GM18873 (cell line): Measurements from ENCODE around the gene HSBP1.
A peak's percentile ranks its signal among the peaks of the same experiment; 100 is the strongest.

Experiments used
- ATAC-seq: cut with Tn5 transposase; IDR thresholded peaks from one replicate; pipeline ENCODE4 v1.9.1; 2021; ENCODE audit warnings: mild to moderate bottlenecking, moderate library complexity, moderate number of reproducible peaks; ENCODE audit not compliant: unreplicated experiment, low FRiP score

The HSBP1 gene

DNA sequence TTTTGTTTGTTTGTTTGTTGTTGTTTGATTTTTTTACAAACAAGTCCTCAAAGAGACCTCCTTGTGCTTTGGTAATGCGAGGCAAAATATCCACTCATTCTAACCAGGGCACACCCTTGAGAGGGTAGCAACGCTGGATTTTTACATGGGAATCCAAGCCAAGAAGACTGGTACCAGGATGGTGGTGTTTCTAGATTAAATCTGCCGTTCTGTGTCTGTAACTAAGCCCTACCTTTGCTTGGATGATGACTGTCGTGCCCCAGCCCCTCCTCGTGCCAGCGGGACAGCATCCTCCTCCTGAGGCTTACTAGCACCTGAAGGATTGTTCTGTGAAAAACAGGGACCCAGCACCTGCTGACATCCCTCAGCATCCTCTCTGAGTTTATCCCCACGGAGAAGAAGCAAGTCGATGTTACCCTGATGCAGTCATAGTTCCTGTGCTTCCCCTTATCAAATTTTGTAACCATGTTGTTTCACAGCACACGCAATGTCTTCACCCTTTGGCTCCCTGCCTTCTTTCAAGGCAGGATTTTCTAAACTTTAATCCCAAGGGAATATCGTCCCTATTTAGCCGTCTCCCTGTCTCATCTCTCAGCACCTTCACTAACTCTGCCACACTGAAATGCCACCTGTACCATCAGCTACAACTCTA lies 5.1 kb upstream of the HSBP1 start:
- no peak for ATAC-seq

DNA sequence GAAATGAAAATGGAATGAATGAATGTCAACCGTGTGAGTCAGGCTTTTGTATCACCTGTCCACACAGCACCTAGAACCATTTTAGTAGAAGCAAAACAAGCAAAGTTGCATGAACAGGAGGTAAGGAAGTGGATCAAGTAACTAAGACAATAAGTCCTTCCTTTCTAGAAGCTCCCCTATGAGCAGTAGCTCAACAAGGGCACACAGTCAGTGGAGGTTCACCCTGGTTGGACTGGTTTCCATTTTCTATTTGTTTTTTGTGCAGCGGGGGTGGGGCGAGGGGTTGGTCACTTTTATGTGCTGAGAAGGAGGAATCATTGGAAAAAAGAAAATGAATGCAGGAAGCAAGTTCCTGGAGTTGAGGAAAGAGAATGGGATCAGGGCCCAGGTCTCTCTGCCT lies 4.0 kb upstream of the HSBP1 start:
- ATAC-seq, result no peak

DNA sequence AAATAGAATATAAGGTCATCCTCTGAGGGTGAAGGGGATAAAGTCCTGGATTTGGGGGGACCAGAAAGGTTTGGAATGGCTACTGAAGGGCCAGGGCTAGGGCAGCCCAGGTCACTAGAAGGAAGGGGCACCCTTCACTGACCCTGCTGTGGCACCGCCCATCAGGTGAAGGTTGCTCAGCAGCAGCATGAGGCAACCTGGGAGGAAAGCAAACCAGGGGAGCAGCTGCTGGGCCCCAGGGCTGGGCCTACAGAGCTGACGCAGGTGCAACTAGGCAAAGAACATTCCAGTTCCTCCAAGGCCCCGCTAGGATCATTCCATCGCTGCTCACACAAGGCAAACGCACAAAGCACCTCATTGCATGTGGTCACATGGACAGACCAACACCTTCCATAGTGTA lies 3.4 kb upstream of the HSBP1 start:
- ATAC-seq, result no peak

GRCh38 chr16:83806036-83806435 lies 1.7 kb upstream of the HSBP1 start:
- ATAC-seq, result no peak

DNA sequence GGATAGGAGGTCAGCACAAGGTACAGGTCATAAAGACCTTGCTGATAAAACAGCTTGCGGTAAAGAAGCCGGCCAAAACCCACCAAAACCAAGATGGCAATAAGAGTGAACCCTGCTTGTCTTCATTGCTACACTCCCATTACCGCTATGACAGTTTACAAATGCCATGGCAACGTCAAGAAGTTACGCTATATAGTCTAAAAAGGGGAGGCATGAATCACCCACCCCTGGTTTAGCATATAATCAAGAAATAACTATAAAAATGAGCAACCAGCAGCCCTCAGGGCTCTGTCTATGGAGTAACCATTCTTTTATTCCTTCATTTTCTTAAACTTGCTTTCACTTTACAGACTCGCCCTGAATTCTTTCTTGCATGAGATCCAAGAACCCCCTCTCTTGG lies 1.0 kb upstream of the HSBP1 start:
- ATAC-seq, result no peak

GRCh38 chr16:83807327-83807709 lies 460 bp upstream of the HSBP1 start:
- ATAC-seq, result no peak

DNA sequence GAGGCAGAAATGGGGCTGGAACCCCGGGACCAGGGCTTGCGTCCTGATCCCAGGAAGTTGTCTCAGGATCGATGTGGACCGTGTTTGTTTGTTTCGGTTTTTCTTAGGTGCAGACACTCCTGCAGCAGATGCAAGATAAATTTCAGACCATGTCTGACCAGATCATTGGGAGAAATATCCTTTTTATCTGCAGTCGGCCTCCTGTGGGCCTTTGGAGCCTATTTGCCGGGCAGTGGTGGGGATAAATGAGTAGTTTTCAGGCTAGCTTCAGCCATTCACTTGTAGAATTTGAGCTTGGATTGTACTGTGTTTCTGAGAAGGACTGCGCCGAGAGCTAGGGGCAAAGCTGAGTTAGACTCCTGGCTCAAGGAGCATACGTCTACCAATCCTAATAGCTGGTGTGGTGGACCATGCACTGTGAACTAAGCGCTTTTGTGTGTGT lies 816 bp downstream of the HSBP1 start:
- ATAC-seq, result peak; percentile 2

GRCh38 chr16:83809092-83809491 lies 1.3 kb downstream of the HSBP1 start:
- no peak for ATAC-seq

DNA sequence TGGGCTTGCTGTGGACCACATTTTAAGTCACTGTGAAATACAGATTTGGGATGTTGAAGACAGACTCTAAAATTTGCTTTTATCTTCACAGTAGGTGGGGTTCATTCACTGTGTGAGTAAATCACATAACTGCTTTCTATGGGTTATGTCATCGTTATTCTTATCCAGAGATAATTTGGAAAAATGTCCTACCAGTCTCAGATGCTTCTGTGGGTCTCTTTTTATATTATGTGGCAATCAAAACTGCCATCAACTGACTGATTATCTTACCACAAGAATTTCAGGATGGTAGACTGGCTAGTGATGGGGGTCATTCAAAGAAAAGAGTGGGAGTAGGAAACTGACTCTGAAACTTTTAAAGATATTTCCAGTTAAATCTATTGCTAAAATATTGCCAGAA lies 3.1 kb downstream of the HSBP1 start:
- no peak for ATAC-seq

GRCh38 chr16:83813823-83814658 lies 6.3 kb downstream of the HSBP1 start:
- ATAC-seq, result no peak

- no peak for ATAC-seq
These were observed 6.8 kb downstream of the HSBP1 start for GRCh38 chr16:83814659-83814985.

DNA sequence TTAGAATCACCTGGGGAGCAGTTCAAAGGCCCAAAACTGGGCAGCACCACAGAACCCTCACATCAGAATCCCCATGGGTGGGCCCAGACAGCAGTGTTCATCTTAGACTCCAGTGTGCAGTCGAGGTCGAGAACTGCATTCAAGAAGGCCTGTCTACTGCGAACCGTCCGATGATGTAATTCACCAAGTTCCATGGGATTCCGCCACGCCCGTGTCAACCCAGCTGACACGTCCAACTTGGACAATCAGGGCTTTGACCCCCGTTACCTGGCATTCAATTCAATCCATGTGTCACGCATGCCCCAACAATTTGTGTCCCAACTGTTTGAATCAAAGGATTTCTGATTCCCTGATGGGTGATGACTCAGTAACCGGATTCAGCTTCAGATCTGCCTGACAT lies 9.2 kb downstream of the HSBP1 start:
- ATAC-seq, result no peak

- ATAC-seq, result no peak
These were observed 10.5 kb downstream of the HSBP1 start for GRCh38 chr16:83818276-83818675.

DNA sequence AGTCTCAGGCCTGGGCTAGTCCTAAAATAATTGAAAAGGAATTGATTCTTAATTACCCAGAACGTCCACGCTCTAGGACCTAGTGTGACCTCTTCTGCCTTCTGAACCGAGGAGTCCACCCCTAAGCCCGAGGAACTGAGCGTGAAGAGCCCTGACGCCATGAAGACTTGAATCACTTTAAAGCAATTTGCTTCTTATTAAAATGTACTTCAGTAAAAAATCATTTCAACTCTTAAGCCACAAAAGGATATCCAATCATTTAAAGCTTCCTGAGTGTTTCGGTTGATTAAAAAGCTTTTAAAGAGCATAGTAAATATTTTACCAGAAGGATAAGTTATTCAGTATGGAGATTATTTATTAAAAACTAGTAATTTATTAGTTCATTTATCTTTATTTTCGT lies 11.6 kb downstream of the HSBP1 start:
- no peak for ATAC-seq

DNA sequence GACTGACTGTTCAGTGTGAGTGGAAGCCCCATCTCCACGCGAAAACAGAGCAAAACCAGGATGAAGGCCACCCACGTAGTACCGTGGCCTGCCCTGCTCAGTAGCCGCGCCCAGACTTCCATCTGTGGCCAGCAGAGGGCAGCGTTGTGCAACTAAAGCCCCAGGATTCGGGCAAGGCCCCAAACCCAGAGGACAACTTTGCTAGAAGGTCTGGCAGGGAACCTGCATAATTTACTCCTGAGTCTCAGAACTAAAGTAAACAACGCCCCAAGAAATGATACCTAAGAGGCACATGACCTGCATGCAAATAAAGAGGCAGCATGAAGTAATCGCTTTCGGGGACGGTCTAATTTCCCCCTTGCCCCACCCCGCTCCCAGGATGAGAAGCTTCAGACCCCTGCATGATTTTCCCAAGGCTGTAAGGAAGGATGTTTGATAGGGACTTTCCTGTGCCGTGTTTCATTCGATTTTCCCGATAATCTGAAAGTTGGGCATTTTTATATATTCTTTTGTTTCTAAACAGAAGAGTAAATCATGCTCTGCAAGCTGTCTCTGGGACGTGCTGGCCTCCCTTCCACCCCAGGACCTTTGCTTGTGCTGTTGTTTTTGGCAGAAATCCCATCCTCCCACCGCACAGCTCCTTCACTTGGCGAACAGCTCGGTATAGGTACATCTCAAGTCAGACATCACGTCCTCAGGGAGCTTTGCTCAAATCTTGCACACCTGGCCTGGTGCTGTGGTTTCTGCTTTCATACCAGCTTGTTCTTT lies 18.6 kb downstream of the HSBP1 start:
- peak; percentile 67 for ATAC-seq

GRCh38 chr16:83830091-83830768 lies 22.5 kb downstream of the HSBP1 start:
- ATAC-seq, result no peak

DNA sequence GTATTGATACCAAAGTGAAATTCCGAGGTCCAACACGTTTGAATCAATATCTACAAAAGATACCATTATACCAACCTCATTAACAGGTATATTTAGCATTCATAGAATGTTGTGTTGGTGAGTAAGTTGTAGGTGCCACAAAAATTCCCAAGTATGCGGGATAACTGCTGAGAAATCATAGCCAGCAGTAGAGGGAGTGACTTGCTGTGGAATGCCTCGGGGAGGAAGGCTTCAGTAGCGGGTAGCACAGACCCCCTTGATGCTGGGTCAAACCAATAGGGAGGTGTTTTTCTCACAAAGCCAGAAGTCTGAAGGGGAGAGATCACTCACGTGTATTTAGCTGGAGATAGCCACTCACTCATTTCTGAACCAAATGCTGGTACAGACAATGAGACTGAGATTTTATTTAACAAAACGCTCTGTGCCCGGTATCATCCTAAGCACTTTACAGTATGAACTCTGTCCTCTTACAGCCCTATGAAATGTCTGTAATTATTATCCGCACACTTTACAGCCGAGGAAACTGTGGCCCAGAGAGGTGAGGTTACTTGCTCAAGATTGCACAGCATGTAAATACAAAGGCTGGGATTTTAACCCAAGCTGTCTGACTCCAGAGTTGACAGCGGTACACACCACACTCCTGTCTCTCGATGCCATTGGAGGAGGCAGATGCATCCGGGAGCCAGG lies 23.1 kb downstream of the HSBP1 start:
- no peak for ATAC-seq

- no peak for ATAC-seq
These were observed 23.7 kb downstream of the HSBP1 start for GRCh38 chr16:83831456-83831987.

DNA sequence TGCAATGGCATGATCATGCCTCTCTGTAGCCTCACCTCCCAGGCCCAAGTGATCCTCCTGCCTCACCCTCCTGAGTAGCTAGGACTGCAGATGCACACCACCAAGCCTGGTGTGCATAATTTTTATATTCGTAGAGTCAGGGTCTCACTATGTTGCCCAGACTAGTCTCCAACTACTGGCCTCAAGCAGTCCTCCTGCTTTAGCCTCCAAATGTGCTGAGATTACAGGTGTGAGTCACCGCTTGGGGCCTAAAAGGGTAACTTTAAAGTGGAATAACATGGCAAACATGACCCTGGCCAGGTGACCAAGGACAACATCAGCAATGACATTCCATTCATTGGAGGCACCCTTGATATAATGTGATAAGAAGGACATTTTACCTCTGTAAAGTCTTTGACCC lies 26.1 kb downstream of the HSBP1 start:
- ATAC-seq, result no peak
